GM18861 (cell line): ENCODE measurements around the gene FBXL2.
"Not testable (repeated sequence)": the region's sequence is repeated elsewhere in the genome, so short reads cannot be mapped to it uniquely, and the experiment has no call there.

Source experiments
- ATAC-seq: cut with Tn5 transposase; IDR thresholded peaks from one replicate; pipeline ENCODE4 v1.9.1; 2021; ENCODE audit not compliant: unreplicated experiment

FBXL2 gene

GRCh38 chr3:33385423-33385822, 108.2 kb downstream of the FBXL2 start:
- no peak for ATAC-seq

DNA sequence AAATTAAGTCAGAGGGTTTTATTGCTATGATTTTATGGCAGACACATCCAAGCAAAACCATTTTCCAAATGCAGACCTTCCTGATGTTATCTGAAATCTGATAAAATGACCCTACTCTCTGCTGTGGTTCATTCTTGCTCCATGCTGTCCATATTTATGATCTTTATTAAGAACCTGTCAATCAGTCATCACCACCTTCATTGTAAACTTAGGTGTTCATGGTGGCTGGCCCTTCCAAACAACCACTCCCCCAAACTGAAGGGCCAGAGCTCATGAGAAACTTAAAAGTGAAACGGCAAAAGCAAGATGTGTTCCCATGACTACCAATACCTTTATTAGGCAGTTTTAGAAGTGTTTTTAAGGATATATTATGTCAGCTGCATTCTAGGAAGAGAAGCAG, 109.4 kb downstream of the FBXL2 start:
- ATAC-seq: no peak

- ATAC-seq: no peak
Measured at GRCh38 chr3:33388374-33389100, 111.3 kb downstream of the FBXL2 start.

- no peak for ATAC-seq
Measured at GRCh38 chr3:33389908-33390307, 112.7 kb downstream of the FBXL2 start.

DNA sequence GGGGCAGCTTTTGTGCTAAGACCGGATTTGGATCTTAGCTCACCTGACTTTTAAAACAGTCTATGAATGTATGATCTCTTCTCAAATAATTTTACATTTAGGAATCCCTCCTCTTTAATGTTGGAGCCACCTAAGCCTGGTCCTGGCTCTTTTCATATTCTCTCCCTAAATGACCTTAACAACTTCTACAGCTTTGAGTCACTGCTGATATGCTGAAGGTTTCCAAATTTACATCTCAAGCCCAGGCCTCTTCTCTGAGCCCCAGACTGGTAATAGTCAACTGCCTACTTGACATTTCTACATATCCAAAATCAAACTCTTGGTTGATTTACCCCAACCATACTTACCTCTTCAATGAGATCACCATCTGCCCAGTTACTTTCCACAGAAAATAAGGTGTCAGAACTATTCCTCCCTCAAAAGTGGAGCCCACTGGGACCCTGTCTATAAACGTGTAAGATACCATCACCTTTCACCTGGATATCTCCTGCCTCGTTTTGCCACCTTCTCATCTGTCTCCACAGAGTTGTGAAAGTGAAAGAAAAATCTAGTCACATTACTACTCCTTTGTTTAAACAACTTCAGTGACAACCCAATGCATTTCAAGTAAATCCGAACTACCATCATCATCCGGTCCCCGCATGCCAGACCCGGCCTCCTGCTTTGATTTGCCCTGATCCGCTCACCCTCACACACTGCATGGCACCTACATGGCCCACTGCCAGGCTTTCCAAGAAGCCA, 114.2 kb downstream of the FBXL2 start:
- ATAC-seq: no peak

- no peak for ATAC-seq
Measured at GRCh38 chr3:33392144-33392543, 114.9 kb downstream of the FBXL2 start.

- no peak for ATAC-seq
Measured at GRCh38 chr3:33392703-33393125, 115.5 kb downstream of the FBXL2 start.

GRCh38 chr3:33394403-33395054, 117.3 kb downstream of the FBXL2 start:
- ATAC-seq: no peak

GRCh38 chr3:33395900-33396299, 118.7 kb downstream of the FBXL2 start:
- no peak for ATAC-seq

GRCh38 chr3:33398410-33398809, 121.2 kb downstream of the FBXL2 start:
- ATAC-seq: no peak

GRCh38 chr3:33401781-33402180, 124.5 kb downstream of the FBXL2 start:
- no peak for ATAC-seq

DNA sequence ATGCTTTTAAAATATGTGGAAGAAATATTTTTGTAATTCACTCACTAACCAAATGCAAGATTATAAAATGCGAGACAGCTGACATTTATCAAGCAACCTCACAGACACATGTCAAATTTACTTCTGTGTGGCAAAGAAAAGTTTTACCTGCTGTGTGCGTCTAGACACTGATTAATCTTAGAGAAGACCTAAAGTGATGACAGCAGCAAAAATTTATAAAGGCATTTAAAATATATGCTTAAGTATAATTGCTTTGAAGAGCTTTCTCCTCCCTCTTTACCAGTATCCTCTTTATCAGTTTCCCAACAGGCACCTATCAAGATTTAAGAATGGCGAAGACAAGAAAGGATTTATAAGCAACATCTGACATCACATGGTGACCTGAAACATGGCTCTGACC, 125.7 kb downstream of the FBXL2 start:
- no peak for ATAC-seq

DNA sequence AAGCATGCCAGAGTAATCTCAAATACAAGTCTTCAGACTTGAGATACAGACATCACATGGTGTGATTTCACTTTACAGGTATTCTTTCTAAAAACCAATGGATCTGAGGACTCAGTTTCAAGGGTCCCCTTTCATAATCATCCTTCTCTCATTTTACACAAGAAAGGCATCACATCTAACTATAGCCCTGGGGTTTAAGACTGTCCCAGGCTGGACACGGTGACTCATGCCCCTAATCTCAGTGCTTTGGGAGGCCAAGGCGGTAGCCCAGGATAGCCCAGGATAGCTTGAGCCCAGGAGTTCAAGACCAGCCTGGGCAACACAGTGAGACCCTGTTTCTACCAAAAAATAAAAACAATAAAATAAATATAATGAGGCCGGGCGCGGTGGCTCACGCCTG, 126.5 kb downstream of the FBXL2 start:
- no peak for ATAC-seq

DNA sequence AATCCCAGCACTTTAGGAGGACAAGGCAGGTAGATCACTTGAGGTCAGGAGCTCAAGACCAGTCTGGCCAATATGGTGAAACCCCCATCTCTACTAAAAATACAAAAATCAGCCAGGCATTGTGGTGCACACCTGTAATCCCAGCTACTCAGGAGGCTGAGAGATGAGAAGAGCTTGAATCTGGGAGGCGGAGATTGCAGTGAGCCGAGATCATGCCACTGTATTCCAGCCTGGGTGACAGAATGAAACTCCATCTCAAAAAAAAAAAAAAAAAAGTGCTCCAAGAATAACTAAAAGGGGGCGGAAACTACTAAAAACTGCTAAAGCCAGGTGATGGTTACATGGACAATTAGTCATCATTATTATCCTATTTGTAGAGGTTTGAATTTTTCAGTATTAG, 133.6 kb downstream of the FBXL2 start:
- not testable (repeated sequence) for ATAC-seq

DNA sequence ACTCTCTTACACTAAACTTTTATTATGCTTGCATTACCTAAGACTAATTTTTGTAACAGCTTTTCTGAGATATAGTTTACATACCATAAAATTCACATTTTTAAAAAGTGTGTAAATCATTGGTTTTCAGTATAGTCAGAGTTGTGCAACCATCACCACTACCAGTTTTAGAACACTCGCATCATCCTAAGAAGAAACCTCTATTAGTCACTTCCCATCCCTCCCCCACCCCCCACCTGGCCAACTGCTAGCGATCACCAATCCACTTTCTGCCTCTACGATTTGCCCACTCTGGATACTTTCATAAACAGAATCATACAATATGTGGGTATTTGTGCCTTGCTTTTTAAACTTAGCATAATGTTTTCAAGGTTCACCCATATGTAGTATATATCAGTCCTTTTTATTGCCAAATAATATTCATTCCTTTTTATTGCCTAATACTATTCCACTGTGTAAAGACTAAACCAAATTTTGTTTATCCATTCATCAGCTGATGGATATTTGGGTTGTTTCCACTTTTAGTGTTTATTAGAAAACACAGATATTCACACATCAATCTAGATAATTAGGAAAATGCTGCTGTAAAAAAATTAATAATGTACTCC, 139.9 kb downstream of the FBXL2 start:
- ATAC-seq: no peak

- no peak for ATAC-seq
Measured at GRCh38 chr3:33419948-33420347, 142.7 kb downstream of the FBXL2 start.

DNA sequence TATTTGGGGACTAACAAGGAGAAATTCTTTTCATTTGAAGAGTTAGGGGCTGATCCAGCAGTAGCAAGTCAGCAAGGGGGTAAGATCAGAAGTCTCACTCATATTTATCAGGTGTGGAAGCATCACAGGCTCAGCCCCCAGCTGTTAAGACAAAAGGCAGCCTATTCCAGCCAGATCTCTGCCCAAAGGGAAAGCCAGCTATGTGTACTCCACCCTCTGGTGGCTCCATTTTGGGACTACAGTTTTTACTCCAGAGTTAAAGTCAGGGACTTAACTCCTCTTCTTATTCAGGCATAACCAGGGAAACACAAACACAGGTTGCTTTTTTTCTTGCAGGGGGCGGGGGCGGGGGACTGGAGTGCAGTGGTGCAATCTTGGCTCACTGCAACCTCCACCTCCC, 143.7 kb downstream of the FBXL2 start:
- ATAC-seq: no peak

- ATAC-seq: no peak
Measured at GRCh38 chr3:33424606-33425452, 147.6 kb downstream of the FBXL2 start.

- ATAC-seq: no peak
Measured at GRCh38 chr3:33425453-33425852, 148.2 kb downstream of the FBXL2 start.

GRCh38 chr3:33426068-33426467, 148.8 kb downstream of the FBXL2 start:
- no peak for ATAC-seq
